AML-193 (cell line): Measurements from ENCODE around the gene TICRR.

ENCODE experiments used
- DNase-seq, 2 experiments: peaks; one replicate each; lab custom pipeline; 2025; lab: John Stamatoyannopoulos, UW

TICRR gene

GRCh38 chr15:89628806-89629715, 53.8 kb downstream of the TICRR start:
- DNase-seq: no peak

DNA sequence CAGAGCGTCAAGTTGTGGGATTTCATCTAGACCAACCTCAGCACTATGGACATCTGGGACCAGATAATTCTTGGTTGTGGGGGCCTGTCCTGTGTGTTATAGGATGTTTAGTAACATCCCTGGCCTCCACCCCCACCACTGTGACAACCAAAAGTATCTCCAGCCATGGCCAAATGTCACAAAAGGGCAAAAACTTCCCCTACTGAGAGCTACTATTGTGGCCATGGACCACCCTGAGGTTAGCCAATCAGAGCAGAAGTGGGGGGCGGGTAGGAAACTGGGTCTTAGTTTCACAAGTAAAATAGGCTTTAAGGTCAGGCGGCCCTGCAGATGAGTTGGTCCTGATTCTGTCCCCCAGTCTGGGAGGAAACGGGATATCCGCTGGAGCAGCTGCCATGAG, 54.6 kb downstream of the TICRR start:
- no peak for DNase-seq

GRCh38 chr15:89630260-89630659, 55.0 kb downstream of the TICRR start:
- no peak for DNase-seq

- no peak for DNase-seq
These were observed 56.0 kb downstream of the TICRR start for GRCh38 chr15:89630974-89631901.

- DNase-seq: no peak
These were observed 56.6 kb downstream of the TICRR start for GRCh38 chr15:89631902-89632264.

DNA sequence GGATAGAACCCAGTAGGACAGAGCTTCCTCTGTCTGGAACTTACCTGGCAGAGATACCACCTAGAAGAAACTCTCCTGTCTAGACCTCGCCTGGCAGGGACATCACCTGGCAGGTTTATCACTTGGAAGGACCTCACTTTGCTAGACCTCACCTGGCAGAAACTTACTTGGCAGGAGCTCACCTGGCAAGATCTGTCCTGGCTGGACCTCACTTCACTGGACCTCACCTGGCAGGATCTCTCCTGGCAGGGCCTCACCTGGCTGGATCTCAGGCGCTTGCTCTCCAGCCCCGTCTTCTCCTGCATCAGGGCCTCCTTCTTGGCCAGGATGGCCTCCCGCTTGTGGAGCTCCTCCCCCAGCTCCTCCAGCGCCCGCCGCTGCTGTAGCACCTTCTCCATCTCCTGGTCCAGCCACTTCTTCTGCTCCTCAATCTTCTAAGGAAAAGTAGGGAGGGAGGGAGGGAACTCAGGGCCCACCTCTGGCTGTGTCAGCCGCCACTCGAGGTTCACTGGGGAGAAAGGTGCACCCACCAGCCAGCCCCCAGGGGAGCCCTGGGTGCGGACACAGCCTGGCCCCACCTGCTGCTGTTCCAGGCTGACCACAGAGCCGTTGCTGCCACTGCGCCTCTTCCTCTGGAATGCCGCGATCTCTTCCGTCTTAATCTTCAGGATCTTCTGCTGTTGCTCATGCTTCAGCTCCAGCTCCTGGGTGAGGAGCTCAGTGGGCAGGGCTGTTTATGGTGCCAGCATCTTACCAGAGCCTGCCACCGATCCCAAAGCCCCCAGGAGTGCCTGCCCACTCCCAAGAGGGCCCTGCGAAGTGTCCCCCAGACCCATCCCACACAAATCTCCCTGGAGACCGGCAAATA, 57.5 kb downstream of the TICRR start:
- no peak for DNase-seq

DNA sequence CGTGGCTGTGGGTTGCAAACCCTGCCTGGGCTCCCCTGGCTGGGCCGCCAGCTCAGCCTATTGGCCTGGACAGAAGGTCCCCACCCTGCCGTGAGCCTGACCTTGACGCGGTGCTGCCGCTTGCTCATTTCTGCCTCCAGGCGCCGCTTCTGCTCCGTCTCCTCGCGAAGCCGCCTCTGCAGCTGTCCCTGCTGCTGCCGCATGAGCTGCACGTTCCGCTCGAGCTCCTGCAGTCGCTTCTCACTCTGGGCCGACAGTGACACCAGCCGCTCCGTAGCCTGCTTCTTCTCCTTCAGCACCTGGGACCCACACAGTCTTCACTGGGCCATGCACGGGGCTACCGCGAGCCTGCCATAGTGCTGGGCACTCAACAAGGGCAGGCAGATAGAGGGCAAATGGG, 58.3 kb downstream of the TICRR start:
- DNase-seq: no peak

GRCh38 chr15:89640245-89640644, 65.0 kb downstream of the TICRR start:
- no peak for DNase-seq

GRCh38 chr15:89641053-89641452, 65.8 kb downstream of the TICRR start:
- no peak for DNase-seq

DNA sequence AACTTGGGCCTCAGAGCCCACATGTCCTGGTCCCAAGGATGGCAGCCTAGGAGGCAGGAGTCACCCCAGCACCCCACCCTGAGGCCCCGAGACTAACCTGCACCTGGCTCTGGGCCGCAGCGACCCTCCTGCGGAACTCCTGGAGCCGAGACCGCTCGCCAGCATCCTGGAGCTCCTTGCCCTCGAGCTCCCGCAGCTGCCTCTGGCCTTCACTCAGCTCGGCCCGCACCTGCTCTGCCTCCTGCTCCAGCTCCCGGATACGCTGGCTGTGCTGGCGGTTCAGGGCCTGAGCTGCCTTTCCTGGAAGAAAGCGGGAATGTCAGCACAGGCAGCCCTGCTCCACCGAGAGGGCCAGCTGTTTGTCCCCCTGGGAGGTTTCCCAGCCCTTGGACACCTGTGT, 66.8 kb downstream of the TICRR start:
- DNase-seq: no peak

- DNase-seq: no peak
These were observed 70.4 kb downstream of the TICRR start for GRCh38 chr15:89645680-89646079.

DNA sequence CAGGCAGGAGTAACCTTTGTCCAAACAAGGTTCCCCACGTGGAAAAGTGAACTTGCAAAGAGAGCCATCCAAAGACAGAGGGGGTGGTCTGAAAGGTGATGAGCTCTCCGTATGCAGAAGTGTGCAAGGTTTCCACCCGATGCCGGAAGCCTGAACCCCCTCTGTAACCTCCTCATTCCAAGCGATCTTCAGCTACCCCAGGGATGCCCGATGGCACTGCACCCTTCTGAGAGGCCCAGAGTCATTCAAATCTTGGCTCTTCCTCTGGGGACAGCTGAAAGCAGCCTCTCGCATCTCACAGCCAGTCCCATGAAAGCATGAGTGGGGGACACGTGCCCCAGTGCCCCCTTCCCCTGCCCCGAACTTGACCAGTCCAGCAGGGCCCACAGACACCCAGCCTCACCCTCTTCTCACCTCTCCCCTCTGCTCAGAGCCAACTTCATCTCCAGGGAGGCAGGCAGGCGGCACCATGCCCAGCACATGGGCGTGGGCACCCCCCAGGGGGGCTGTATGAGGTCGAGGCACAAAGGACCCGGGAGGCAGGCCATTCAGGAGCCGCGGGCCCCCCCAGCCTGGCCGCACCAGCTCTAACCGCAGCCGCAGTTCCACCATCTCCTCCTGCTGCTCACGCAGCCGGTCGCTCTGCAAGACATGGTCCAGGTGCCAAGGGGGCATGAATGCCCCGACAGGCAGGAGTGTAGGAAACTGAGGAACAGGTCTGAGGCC, 71.3 kb downstream of the TICRR start:
- no peak for DNase-seq

- no peak for DNase-seq
These were observed 72.1 kb downstream of the TICRR start for GRCh38 chr15:89647191-89647851.

DNA sequence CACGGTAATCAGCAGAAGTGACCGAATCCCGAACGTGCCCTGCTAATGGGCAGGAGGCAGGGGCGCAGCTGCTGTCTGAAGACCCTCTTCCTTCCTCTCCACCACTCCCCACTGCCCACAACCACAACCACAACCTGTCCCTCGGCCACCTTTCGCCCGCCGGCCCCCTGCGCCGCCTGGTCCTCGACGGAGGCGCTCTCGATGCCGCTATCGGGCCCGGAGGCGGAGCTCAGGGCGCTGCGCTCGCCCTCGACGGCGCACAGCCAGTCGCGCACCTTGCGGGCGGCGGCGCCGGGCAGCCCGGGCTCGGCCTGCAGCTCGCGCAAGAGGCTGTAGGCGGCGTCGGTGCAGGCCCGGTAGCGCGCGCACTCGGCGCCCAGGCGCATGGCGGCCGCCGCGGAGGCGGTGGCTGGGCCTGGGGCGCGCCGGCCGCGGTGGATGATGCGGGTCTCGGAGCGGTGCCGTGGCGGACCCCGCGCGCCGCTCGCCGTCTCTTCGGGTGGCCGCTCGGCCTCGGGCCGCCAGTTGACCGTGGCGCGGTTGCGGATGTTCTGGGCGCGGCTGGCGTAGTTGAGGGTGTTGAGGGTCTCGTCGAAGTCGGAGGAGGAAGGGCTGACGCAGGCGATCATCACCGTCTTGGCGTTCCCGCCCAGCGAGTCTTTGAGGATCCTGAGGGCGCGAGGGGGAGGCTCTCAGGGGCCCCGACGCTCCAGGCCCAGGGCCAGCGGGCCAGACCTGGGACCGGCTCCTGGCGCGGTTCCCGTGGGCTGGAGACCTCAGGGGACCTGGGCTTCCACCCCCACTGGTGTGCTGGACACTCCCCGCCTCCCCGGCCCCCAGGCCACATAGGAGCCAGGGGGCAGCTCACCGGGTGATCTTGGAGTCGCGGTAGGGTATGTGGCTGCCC, 73.1 kb downstream of the TICRR start:
- no peak for DNase-seq

DNA sequence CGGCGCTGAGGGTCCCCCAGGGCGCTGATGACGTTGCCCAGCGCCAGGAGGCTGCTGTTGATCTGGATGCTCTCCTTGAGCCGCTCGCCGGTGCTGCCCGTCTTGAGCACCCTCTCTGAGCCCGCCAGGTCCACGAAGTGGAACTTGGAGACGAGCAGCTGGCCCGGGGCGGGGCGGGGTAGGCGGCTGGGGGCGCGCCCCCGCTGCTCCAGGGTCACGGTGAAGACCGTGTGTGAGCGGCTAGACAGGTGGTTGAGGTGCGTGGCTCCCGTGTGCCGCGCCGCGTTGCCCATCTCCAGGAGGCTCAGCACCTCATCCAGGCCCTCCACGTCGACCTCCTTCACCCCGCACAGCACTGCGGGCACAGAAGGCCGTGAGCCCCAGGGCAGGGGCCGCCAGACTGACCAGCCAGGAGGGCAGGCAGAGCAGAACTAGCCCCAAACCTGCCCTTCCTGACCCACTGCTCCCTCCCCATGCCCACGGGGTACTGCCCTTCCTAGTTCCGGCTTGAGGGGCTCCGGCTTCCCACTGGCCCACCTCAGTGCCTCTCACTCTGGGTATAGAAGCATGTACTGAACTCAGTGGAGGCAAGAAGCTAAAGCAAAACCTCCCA, 73.8 kb downstream of the TICRR start:
- DNase-seq: no peak

GRCh38 chr15:89649716-89650115, 74.4 kb downstream of the TICRR start:
- no peak for DNase-seq

DNA sequence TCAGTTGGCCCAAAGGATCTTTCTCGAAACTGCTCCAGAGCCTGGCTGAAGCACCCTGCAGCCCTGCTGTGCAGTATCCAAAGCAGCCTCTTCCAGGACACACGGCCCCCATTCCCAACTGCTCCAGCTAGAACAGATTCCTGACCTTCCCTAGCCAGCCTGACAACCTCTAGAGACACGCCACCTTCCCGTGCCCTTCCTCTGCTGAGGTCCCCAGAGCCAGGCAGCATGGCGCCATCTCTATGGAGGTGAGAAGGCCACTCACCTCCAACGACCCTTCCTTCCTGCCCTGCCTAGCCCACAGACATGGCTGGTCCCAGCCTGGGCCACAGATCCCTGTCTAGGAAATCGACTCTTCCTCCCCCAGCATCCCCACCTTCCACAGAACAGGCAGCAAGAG, 76.9 kb downstream of the TICRR start:
- no peak for DNase-seq

GRCh38 chr15:89652666-89653065, 77.4 kb downstream of the TICRR start:
- DNase-seq: no peak

DNA sequence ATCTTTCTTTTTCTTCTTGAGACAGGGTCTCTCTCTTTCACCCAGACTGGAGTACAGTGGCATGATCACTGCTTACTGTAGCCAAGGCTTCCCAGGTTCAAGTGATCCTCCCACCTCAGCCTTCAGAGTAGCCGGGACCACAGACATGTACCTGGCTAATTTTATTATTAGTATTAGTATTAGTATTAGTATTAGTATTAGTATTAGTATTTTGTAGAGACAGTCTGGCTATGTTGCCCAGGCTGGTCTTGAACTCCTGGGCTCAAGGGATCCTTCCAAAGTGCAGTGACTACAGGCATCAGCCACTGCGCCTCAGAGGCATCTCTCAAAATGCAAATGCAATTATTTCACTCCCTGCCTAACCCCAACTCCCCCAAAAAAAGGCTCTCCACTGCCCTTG, 78.3 kb downstream of the TICRR start:
- DNase-seq: no peak
